GM19463 (cell line): Measurements from ENCODE around the gene TMEM209.
"Not testable (repeated sequence)": the region's sequence is repeated elsewhere in the genome, so short reads cannot be mapped to it uniquely, and the experiment has no call there.

Experiments used
- ATAC-seq: cut with Tn5 transposase; IDR thresholded peaks from one replicate; pipeline ENCODE4 v1.9.1; 2021; ENCODE audit warnings: mild to moderate bottlenecking, moderate library complexity; ENCODE audit not compliant: unreplicated experiment

TMEM209 gene

GRCh38 chr7:130131964-130132875, 73.0 kb downstream of the TMEM209 start:
- no peak for ATAC-seq

GRCh38 chr7:130131191-130131834, 73.9 kb downstream of the TMEM209 start:
- ATAC-seq, result no peak

- no peak for ATAC-seq
Measured at GRCh38 chr7:130129011-130129411, 76.2 kb downstream of the TMEM209 start.

GRCh38 chr7:130127821-130128317, 77.3 kb downstream of the TMEM209 start:
- no peak for ATAC-seq

GRCh38 chr7:130127404-130127803, 77.8 kb downstream of the TMEM209 start:
- ATAC-seq, result no peak

GRCh38 chr7:130126840-130127239, 78.4 kb downstream of the TMEM209 start:
- not testable (repeated sequence) for ATAC-seq

GRCh38 chr7:130124711-130125110, 80.5 kb downstream of the TMEM209 start:
- ATAC-seq, result no peak

GRCh38 chr7:130123501-130123900, 81.7 kb downstream of the TMEM209 start:
- no peak for ATAC-seq

- ATAC-seq, result no peak
Measured at GRCh38 chr7:130118801-130119200, 86.4 kb downstream of the TMEM209 start.

GRCh38 chr7:130118294-130118693, 86.9 kb downstream of the TMEM209 start:
- no peak for ATAC-seq

GRCh38 chr7:130114776-130115175, 90.4 kb downstream of the TMEM209 start:
- no peak for ATAC-seq
